HepG2 (cell line): ENCODE measurements around the gene CYB5R2. TPM values are rescaled to one million over a fixed set of nuclear protein-coding genes. Genes with fewer than 3 reads are reported as not detected.

Source experiments
- ATAC-seq: fragments of 200-7000 bp; cut with Tn5 transposase; 3 replicates; pipeline ENCODE4 v1.9.1; 2020; ENCODE audit warnings: mild to moderate bottlenecking, moderate library complexity
- BruUV-seq: library from RNA; stranded (reverse); fragments of 400-500 nt; replicated peaks from 2 replicates; lab custom pipeline; 2021; lab: Mats Ljungman, UMichigan
- CTCF ChIA-PET: fragments of 300-600 bp; formaldehyde crosslinking; extraction: SDS; loops from one replicate; lab custom pipeline; 2021; ENCODE audit warnings: low total read pairs, inconsistent platforms, low intra/inter-chr PET ratio; lab: Yijun Ruan, JAX
- POLR2A ChIA-PET: fragments of 350-600 bp; sonication (Branson Sonifier 250); formaldehyde crosslinking; loops from one replicate; lab custom pipeline; 2020; ENCODE audit warnings: antibody characterized with exemption, inconsistent platforms; lab: Yijun Ruan, JAX
- DNase-seq: peaks from one replicate; pipeline ENCODE4 v3.0.0-alpha.2; 2015; ENCODE audit warnings: low spot score
- FAIRE-seq: peaks from 3 replicates; lab custom pipeline; 2011; peaks lifted over from hg19 to GRCh38; lab: Jason Lieb, UNC
- H2AFZ ChIP-seq: one replicate; pipeline ENCODE4 v1.6.1; 2011; ENCODE audit warnings: low read length, inconsistent platforms
- H3K27ac ChIP-seq: fragments of 300-600 bp; 3 replicates; pipeline ENCODE4 v1.8.0; 2011; ENCODE audit warnings: mixed run types, mild to moderate bottlenecking, mixed read lengths, low read length, inconsistent platforms; ENCODE audit not compliant: insufficient read depth; ENCODE audit errors: extremely low read length
- H3K27me3 ChIP-seq, 2 experiments: fragments of 200-600 bp in 1 of 2; 2 replicates in 1 of 2; 3 replicates in 1 of 2; pipeline versions ENCODE4 v1.6.0 to v1.8.0; 2011; ENCODE audit warnings: low read length in 2 of 2, mild to moderate bottlenecking in 2 of 2, moderate library complexity in 2 of 2, inconsistent platforms in 1 of 2; ENCODE audit not compliant: insufficient read depth in 2 of 2, control insufficient read depth in 1 of 2
- H3K36me3 ChIP-seq, 2 experiments: fragments of 200-600 bp in 1 of 2; replicated peaks in 1 of 2; 2 replicates in 1 of 2; 3 replicates in 1 of 2; pipeline versions ENCODE4 v1.5.1 to v1.8.0; 2011; ENCODE audit warnings: low read length in 2 of 2, inconsistent platforms in 1 of 2; ENCODE audit not compliant: insufficient read depth in 2 of 2, control insufficient read depth in 1 of 2
- H3K4me1 ChIP-seq: 2 replicates; pipeline ENCODE4 v1.5.1; 2012; ENCODE audit warnings: low read length, inconsistent platforms; ENCODE audit not compliant: insufficient read depth
- H3K4me2 ChIP-seq: 2 replicates; pipeline ENCODE4 v1.6.0; 2011; ENCODE audit warnings: low read depth, low read length, inconsistent platforms
- H3K4me3 ChIP-seq, 3 experiments: fragments of 200-600 bp in 1 of 3; sonication (generic), shearing (Covaris generic) in 1 of 3; replicated peaks in 1 of 3; 2 replicates each; pipeline ENCODE4 v1.5.1; 2011 to 2016; ENCODE audit warnings: low read length in 3 of 3, inconsistent platforms in 2 of 3, low read depth in 2 of 3, mild to moderate bottlenecking in 2 of 3, control low read depth in 1 of 3, mixed read lengths in 1 of 3; ENCODE audit not compliant: insufficient read depth in 1 of 3
- H3K79me2 ChIP-seq: one replicate; pipeline ENCODE4 v1.6.1; 2011; ENCODE audit warnings: low read length, inconsistent platforms; ENCODE audit not compliant: insufficient read depth
- H3K9ac ChIP-seq: 2 replicates; pipeline ENCODE4 v1.6.0; 2011; ENCODE audit warnings: mild to moderate bottlenecking, low read depth, low read length, inconsistent platforms; ENCODE audit not compliant: insufficient read depth
- H3K9me3 ChIP-seq: 2 replicates; pipeline ENCODE4 v1.5.1; 2012; ENCODE audit warnings: mild to moderate bottlenecking, low read length
- H4K20me1 ChIP-seq: 2 replicates; pipeline ENCODE4 v1.6.0; 2011; ENCODE audit warnings: inconsistent platforms, mild to moderate bottlenecking, low read length, moderate library complexity; ENCODE audit not compliant: insufficient read depth
- BCL6 ChIP-seq: IDR thresholded peaks from 2 replicates; pipeline ENCODE4 v1.6.1; 2016; ENCODE audit warnings: missing genetic modification reagents, missing compliant biosample characterization
- CCAR2 ChIP-seq: fragments of 200-400 bp; formaldehyde crosslinking; optimal IDR thresholded peaks from 2 replicates; pipeline ENCODE3; 2018; ENCODE audit warnings: low read depth, mild to moderate bottlenecking, low read length, moderate library complexity
- CREB3 ChIP-seq: sonication (generic); formaldehyde crosslinking; IDR thresholded peaks from 2 replicates; pipeline ENCODE4 v1.5.0; 2020; ENCODE audit warnings: missing genetic modification reagents
- FOXK1 ChIP-seq: sonication (generic); formaldehyde crosslinking; IDR thresholded peaks from 2 replicates; pipeline ENCODE4 v1.4.0; 2020; ENCODE audit warnings: low read depth, missing genetic modification reagents, borderline replicate concordance
- GFI1 ChIP-seq: sonication (generic); formaldehyde crosslinking; IDR thresholded peaks from 2 replicates; pipeline ENCODE4 v1.5.0; 2020; ENCODE audit warnings: missing genetic modification reagents, mild to moderate bottlenecking, borderline replicate concordance
- HDAC1 ChIP-seq: sonication (generic); formaldehyde crosslinking; IDR thresholded peaks from 2 replicates; pipeline ENCODE4 v1.5.1; 2020; ENCODE audit warnings: mild to moderate bottlenecking, missing genetic modification reagents
- KLF12 ChIP-seq: sonication (generic); formaldehyde crosslinking; IDR thresholded peaks from 2 replicates; pipeline ENCODE4 v1.4.0; 2020; ENCODE audit warnings: missing genetic modification reagents, borderline replicate concordance
- MAFK ChIP-seq, 2 experiments: IDR thresholded peaks in 1 of 2; conservative IDR thresholded peaks in 1 of 2; 2 replicates each; pipeline ENCODE4 v1.6.1; 2011; ENCODE audit warnings: improper control_type of control experiment in 2 of 2, low read length in 2 of 2
- NFE2 ChIP-seq: sonication (generic); formaldehyde crosslinking; IDR thresholded peaks from 2 replicates; pipeline ENCODE4 v1.4.0; 2020; ENCODE audit warnings: missing genetic modification reagents
- NFYC ChIP-seq: IDR thresholded peaks from 2 replicates; pipeline ENCODE4 v1.6.1; 2016; ENCODE audit warnings: missing genetic modification reagents, missing compliant biosample characterization
- SALL1 ChIP-seq: sonication (generic); formaldehyde crosslinking; IDR thresholded peaks from 2 replicates; pipeline ENCODE4 v1.8.0; 2022; ENCODE audit warnings: mild to moderate bottlenecking, missing genetic modification reagents
- STAG1 ChIP-seq: sonication (generic); formaldehyde crosslinking; IDR thresholded peaks from 2 replicates; pipeline ENCODE4 v1.4.0; 2020; ENCODE audit warnings: missing genetic modification reagents
- TGIF2 ChIP-seq: IDR thresholded peaks from 2 replicates; pipeline ENCODE4 v1.6.1; 2016; ENCODE audit warnings: control low read depth, missing compliant biosample characterization
- ZBTB42 ChIP-seq: sonication (generic); formaldehyde crosslinking; IDR thresholded peaks from 2 replicates; pipeline ENCODE4 v1.5.0; 2020; ENCODE audit warnings: mild to moderate bottlenecking, missing genetic modification reagents
- ZBTB7B ChIP-seq: sonication (generic); formaldehyde crosslinking; IDR thresholded peaks from 2 replicates; pipeline ENCODE4 v1.4.0; 2020; ENCODE audit warnings: missing genetic modification reagents
- ZNF232 ChIP-seq: sonication (generic); formaldehyde crosslinking; IDR thresholded peaks from 2 replicates; pipeline ENCODE4 v1.4.0; 2020; ENCODE audit warnings: missing genetic modification reagents, borderline replicate concordance
- ZNF24 ChIP-seq: fragments of 450-650 bp; IDR thresholded peaks from 2 replicates; pipeline ENCODE4 v1.6.1; 2017; ENCODE audit warnings: antibody characterized with exemption, mild to moderate bottlenecking
- ZNF280B ChIP-seq: sonication (generic); formaldehyde crosslinking; IDR thresholded peaks from 2 replicates; pipeline ENCODE4 v1.5.0; 2020; ENCODE audit warnings: missing genetic modification reagents, mild to moderate bottlenecking, borderline replicate concordance
- ZNF547 ChIP-seq: sonication (generic); formaldehyde crosslinking; IDR thresholded peaks from 2 replicates; pipeline ENCODE4 v1.5.1; 2020; ENCODE audit warnings: mild to moderate bottlenecking, missing genetic modification reagents
- ZNF589 ChIP-seq: sonication (generic); formaldehyde crosslinking; conservative IDR thresholded peaks from 2 replicates; pipeline ENCODE4 v1.8.0; 2022; ENCODE audit warnings: mild to moderate bottlenecking, moderate library complexity, missing genetic modification reagents
- ZUFSP ChIP-seq: sonication (generic); formaldehyde crosslinking; IDR thresholded peaks from 2 replicates; pipeline ENCODE4 v1.9.0; 2021; ENCODE audit warnings: missing genetic modification reagents, mild to moderate bottlenecking, borderline replicate concordance
- WGBS: methylation state at CpG from one replicate; pipeline ENCODE4 v1.1.6; 2017; ENCODE audit warnings: low lambda C conversion rate; 5-methylcytosine and 5-hydroxymethylcytosine counted together
- in situ Hi-C: cut with HindIII; loops from 2 replicates; pipeline ENCODE4 v1.10.0; 2017; ENCODE audit warnings: low pct_unique_long_range_greater_than_20kb; ENCODE audit not compliant: extremely low pct_ligation_motif_present
- intact Hi-C: fragments of 100-400 bp; cut with micrococcal nuclease; formaldehyde crosslinking; loops from one replicate; pipeline ENCODE4 v1.10.0; 2022; ENCODE audit not compliant: unreplicated experiment
- polyA plus RNA-seq, 8 experiments: library from polyadenylated mRNA; depleted of rRNA in 3 of 8; stranded (reverse) in 7 of 8; unstranded in 1 of 8; fragments of >200 nt; fragmentation: Illumina TruSeq in 4 of 8; extraction: Trizol in 4 of 8; gene quantifications; 2 replicates each; pipeline versions ENCODE4 v1.2.1 to v1.2.3, GENCODE V29; 2011 to 2016; ENCODE audit warnings: low read depth in 4 of 8, missing spikeins in 1 of 8, mixed read lengths in 1 of 8; ENCODE audit not compliant: insufficient read depth in 1 of 8
- total RNA-seq, 5 experiments: library from RNA; depleted of rRNA; stranded (reverse); fragments of >200 nt; fragmentation: Illumina TruSeq; extraction: Trizol; gene quantifications; 2 replicates each; pipeline ENCODE4 v1.2.3, GENCODE V29; 2016; ENCODE audit warnings: low read depth in 1 of 5

CYB5R2 gene
- total and polyA plus RNA-seq, 2 of the 13 experiments (the other 11 are each of a cell fraction or from before 2014, with no cell fraction given) = 0.40 to 0.51 TPM

- H3K4me2 ChIP-seq = no peak overlapping the region
- FAIRE-seq = peak; percentile 58
- BruUV-seq = no TSS peak
- in situ Hi-C loops (no loop called here), intact Hi-C loops (loop anchor here (1.0 to 2.0 kb wide), 4 partner anchors 93 to 313 kb away; partner anchors contain the start of gene PPFIBP2)
- no peak overlapping the region for H3K9ac ChIP-seq
- H3K9me3 ChIP-seq = no peaks in the 10 kb centered on the region
- peak; percentile 98 for ATAC-seq
- no peaks in the 10 kb centered on the region for H3K27me3 ChIP-seq
- POLR2A ChIA-PET = interaction anchor here (1.9 kb wide), 1 partner anchor 94 kb away, joined by 10 read pairs; no protein-coding TSS in a partner anchor
- no peaks in the 10 kb centered on the region for H3K79me2 ChIP-seq
- peak; percentile 65 for DNase-seq
- WGBS = 23% methylated on average over 16 of the region's 20 CpGs
- H3K27ac ChIP-seq = no peak overlapping the region
- no peak overlapping the region for H2AFZ ChIP-seq
- no peaks in the 10 kb centered on the region for H4K20me1 ChIP-seq
- H3K4me3 ChIP-seq = no peak overlapping the region
- CTCF ChIA-PET = interaction anchor here (1.0 to 2.6 kb wide), 5 partner anchors 8 to 312 kb away, joined by 3 to 27 read pairs (median 7); no protein-coding TSS in a partner anchor
- H3K4me1 ChIP-seq = 0 out of 2 replicates have a peak, but pooled peaks cover 8% of the 10 kb centered on the region
- no peaks in the 10 kb centered on the region; a peak in 1 of 5 replicates for H3K36me3 ChIP-seq
- no peak for TF ChIP-seq HDAC1 (CRISPR knock-in tag)
- TF ChIP-seq MAFK (conservative IDR thresholded peaks at IDR 0.05 in 1 of 2, IDR thresholded peaks at IDR 0.05 in 1 of 2; ENCODE audit: low read length in 2 of 2) = no peak
- no peak for TF ChIP-seq ZNF24
- peak; percentile 53; the same call in 1 of the 2 replicates for TF ChIP-seq TGIF2 (CRISPR knock-in tag)
- TF ChIP-seq BCL6 (CRISPR knock-in tag) = peak; percentile 30; the same call in 1 of the 2 replicates
- TF ChIP-seq GFI1 = no peak
- no peak for TF ChIP-seq CREB3
- TF ChIP-seq ZBTB7B (CRISPR knock-in tag) = no peak
- peak; percentile 97; the same call in 1 of the 2 replicates for TF ChIP-seq KLF12 (CRISPR knock-in tag)
- peak; percentile 97 for TF ChIP-seq STAG1 (CRISPR knock-in tag)
- TF ChIP-seq ZUFSP = no peak
- TF ChIP-seq NFYC (CRISPR knock-in tag) = no peak
- no peak for TF ChIP-seq ZNF280B (CRISPR knock-in tag)
- TF ChIP-seq ZBTB42 = no peak
- TF ChIP-seq ZNF547 (CRISPR knock-in tag) = 0 out of 2 replicates have a peak, but pooled peaks have one; percentile 40
- TF ChIP-seq SALL1 (CRISPR knock-in tag) = peak; percentile 32; the same call in 1 of the 2 replicates
- TF ChIP-seq ZNF589 = no peak
- no peak for TF ChIP-seq FOXK1 (CRISPR knock-in tag)
- no peak for TF ChIP-seq ZNF232 (CRISPR knock-in tag)
- TF ChIP-seq CCAR2 = no peak
- TF ChIP-seq NFE2 (CRISPR knock-in tag) = no peak
Observed at GRCh38 chr11:7665473-7666291, 7.6 kb downstream of the CYB5R2 start.
